Right cardiac atrium (tissue), 5 donors: ENCODE results near the gene NDUFA3. TPM values are rescaled to one million over a fixed set of nuclear protein-coding genes. Genes with fewer than 3 reads are reported as not detected.
"Not testable (repeated sequence)": the region's sequence is repeated elsewhere in the genome, so short reads cannot be mapped to it uniquely, and the experiment has no call there.

Experiments
- ATAC-seq, 2 donors: fragments of 200-7000 bp; cut with Tn5 transposase; one replicate each; pipeline versions ENCODE4 v1.8.0 to v1.9.1; 2020; ENCODE audit warnings: moderate library complexity in 2 of 2, mild to moderate bottlenecking in 1 of 2
- DNase-seq, 3 donors: peaks; one replicate each; pipeline ENCODE4 v3.0.0-alpha.2; 2020
- H3K27ac ChIP-seq: one replicate; pipeline ENCODE4 v1.5.1; 2013; ENCODE audit warnings: mild to moderate bottlenecking, low read length, control low read depth, moderate library complexity
- H3K27me3 ChIP-seq: one replicate; pipeline ENCODE4 v1.6.1; 2013; ENCODE audit not compliant: control insufficient read depth, insufficient read depth
- H3K4me1 ChIP-seq: one replicate; pipeline ENCODE4 v1.6.1; 2013; ENCODE audit warnings: low read length; ENCODE audit not compliant: control insufficient read depth, insufficient read depth
- H3K4me3 ChIP-seq: one replicate; pipeline ENCODE4 v1.5.1; 2013; ENCODE audit warnings: low read length, control low read depth
- H3K9me3 ChIP-seq: one replicate; pipeline ENCODE4 v1.6.1; 2013; ENCODE audit warnings: low read length; ENCODE audit not compliant: control insufficient read depth
- WGBS: extraction: QIAGEN DNeasy Blood & Tissue Kit; methylation state at CpG from one replicate; pipeline ENCODE4 v1.1.7; 2013; 5-methylcytosine and 5-hydroxymethylcytosine counted together
- intact Hi-C, 4 donors: fragments of 100-400 bp; cut with DNase I; formaldehyde crosslinking; loops; one replicate each; pipeline versions ENCODE4 v1.11.0 to v1.14.0; 2022 to 2023
- polyA plus RNA-seq: library from polyadenylated mRNA; stranded (reverse); fragments of 200-250 nt; gene quantifications from one replicate; pipeline ENCODE4 v1.2.3, GENCODE V29; 2013
- total RNA-seq, 4 donors: library from RNA; stranded (reverse); fragmentation: NEBNext Ultra II Directional; extraction: Animal tissue kit (Norgen Biotek cat#: 25700); gene quantifications; one replicate each; pipeline ENCODE4 v1.2.1, GENCODE V29; 2021
- donor health status: healthy with polysubstance abuse.
- donor health status: DM: no; HTN: yes; CAD: no.
- donor health status: DM: no; HTN: no; CAD: no.
- donor health status: DM: no; HTN: yes; CAD: no; lungs with severe emphysema.
- donor health status: DM: yes; HTN: yes; CAD: no.

Gene NDUFA3
- total and polyA plus RNA-seq, 5 donors, result 264 to 714 (median 395) TPM

DNA sequence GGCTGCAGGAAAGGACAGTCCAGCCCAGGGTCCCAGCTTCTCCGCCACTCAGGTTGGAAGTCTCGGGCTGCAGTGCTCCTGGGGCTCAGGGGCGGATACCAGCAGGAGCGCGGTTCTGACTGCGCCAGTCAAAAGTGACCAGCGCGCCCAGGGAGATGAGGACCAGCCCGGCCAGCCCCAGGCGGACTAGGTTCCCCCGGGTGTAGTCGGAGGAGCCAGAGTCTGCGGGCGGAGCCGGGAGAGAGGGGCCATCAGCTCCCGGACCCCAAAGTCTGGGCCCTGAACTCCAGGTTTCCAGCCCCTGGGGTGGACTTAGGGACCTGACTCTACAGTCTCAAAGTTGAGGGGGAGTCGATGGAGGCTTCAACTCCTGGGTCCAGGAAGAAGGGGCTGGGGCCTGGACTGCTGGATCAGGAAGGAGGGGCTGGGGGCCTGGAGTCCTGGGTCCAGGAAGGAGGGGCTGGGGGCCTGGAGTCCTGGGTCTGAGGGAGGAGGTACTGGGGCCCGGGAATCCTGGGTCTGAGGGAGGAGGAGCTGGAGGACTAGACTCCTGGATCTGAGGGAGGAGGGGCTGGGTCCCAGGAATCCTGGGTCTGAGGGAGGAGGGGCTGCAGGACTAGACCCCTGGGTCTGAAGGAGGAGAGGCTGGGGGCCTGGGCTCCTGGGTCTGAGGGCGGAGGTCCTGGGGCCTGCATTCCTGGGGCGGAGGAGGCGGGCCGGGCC lies 7.4 kb upstream of the NDUFA3 start:
- Histone ChIP-seq H3K4me1 (no peaks in the 10 kb centered on the region), H3K27me3 (no peaks in the 10 kb centered on the region), H3K27ac (no peak overlapping the region), H3K9me3 (no peaks in the 10 kb centered on the region), H3K4me3 (no peak overlapping the region)
- ATAC-seq (peak; percentile 9 to 27), DNase-seq (peak in 1 of 3 donors; percentile 57)
- intact Hi-C loops, result no loop called here
- 70% methylated on average over 22 of the region's 22 CpGs for WGBS

DNA sequence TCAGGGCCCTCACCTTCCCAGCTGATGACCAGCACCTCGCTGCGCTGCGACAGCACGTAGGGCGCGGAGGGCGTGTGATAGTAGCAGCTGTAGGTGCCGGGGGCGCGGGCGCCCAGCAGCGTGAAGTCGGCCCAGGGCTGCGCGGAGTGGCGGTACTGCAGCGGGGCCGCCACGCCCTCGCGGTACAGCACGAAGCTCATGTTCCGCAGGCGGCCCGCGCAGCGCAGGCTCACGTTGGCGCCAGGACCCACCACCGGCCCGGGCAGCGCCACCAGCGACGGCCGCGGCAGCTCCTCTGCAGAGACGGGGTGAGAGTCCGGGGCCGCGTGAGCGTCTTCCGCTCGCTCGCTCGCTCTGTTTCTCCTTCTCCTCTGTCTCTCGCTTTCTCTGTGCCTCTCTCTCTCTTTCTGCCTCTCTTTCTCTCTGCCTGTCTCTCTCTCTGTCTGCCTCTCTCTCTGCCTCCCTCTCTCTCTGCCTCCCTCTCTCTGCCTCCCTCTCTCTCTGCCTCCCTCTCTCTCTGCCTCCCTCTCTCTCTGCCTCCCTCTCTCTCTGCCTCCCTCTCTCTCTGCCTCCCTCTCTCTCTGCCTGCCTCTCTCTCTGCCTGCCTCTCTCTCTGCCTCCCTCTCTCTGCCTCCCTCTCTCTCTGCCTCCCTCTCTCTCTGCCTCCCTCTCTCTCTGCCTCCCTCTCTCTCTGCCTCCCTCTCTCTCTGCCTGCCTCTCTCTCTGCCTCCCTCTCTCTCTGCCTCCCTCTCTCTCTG lies 6.6 kb upstream of the NDUFA3 start:
- H3K4me3 ChIP-seq, H3K27ac ChIP-seq, intact Hi-C loops, H3K4me1 ChIP-seq, H3K27me3 ChIP-seq, H3K9me3 ChIP-seq: not testable (repeated sequence)
- peak; percentile 80 to 86 for ATAC-seq
- under 1% methylated on average over 46 of the region's 46 CpGs for WGBS
- DNase-seq, result peak; percentile 61 to 82 (median 77)

DNA sequence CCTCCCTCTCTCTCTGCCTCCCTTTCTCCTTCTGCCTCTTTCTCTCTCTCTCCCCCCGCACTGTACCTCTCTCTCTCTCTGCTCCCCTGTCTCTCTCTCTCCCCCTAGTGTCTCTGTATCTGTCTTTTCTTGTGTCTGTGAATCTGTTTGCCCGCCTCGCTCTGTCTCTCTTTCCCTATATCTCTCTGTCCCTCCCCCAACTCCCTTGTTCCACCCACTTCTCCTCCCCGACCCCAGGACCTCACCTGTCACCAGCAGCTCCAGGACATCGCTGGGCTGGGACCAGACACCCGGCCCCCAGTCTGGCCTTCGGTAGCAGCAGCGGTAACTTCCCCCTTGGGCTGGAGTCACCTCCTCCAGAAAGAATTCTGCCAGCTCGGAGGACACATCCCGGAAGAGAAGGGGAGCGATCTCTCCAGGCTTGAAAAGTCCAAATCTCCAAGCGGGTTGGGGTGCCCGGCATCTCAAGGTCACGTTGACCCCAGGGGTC lies 6.0 kb upstream of the NDUFA3 start:
- Histone ChIP-seq H3K27ac (no peak overlapping the region), H3K27me3 (no peaks in the 10 kb centered on the region), H3K4me3 (no peak overlapping the region), H3K9me3 (no peaks in the 10 kb centered on the region), H3K4me1 (no peaks in the 10 kb centered on the region)
- WGBS, result 7% methylated on average over 14 of the region's 14 CpGs
- DNase-seq (peak in 1 of 3 donors; percentile 58), ATAC-seq (peak in 1 of 2 donors; percentile 51)
- intact Hi-C loops, result no loop called here

DNA sequence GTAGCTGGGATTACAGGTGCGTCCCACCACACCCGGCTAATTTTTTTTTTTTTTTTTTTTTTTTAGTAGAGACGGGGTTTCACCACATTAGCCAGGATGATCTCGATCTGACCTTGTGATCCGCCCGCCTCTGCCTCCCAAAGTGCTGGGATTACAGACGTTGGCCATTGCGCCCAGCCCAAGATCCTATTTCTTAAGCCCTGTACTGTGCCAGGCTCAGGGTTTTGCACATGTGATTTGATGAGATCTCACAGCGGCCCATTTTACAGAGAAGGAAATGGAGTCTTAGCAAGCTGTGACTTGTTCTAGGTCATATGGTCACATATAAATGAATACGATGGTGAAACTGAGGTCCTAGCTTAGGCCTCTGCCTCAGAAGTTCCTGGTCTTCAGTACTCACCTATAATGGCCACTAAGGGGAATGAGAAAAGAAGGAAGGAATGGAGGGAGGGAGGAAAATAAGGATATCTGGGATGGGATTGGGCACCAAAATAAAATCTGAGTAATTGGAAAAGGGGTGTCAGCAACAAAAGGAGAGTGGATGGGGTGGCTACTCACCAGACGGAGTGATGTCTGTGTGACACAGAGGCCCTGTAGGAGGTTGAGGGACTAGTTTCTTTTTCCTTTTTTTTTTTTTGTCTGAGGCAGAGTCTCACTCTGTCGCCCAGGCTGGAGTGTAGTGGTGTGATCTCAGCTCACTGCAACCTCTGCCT lies 3.3 kb upstream of the NDUFA3 start:
- Histone ChIP-seq H3K4me3 (no peak overlapping the region), H3K27me3 (no peaks in the 10 kb centered on the region), H3K4me1 (no peaks in the 10 kb centered on the region), H3K27ac (no peak overlapping the region), H3K9me3 (no peaks in the 10 kb centered on the region)
- no peak for DNase-seq
- ATAC-seq, result no peak
- WGBS, result 82% methylated on average over 12 of the region's 12 CpGs
- intact Hi-C loops, result no loop called here

DNA sequence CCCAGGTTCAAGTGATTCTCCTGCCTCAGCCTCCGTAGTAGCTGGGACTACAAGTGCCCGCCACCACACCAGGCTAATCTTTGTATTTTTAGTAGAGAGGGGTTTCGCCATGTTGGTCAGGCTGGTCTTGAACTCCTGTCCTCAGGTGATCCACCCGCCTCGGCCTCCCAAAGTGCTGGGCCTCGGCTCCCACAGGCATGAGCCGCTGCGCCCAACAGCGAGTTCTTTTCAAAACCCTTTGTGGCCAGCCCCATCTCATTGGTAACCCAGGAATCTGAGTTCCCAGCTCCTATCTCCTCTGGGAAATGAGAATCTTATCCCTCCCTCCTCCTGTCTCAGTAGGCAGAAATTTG lies 2.8 kb upstream of the NDUFA3 start:
- ATAC-seq, DNase-seq, H3K27me3 ChIP-seq, H3K9me3 ChIP-seq, H3K4me3 ChIP-seq, intact Hi-C loops, H3K4me1 ChIP-seq, H3K27ac ChIP-seq: not testable (repeated sequence)
- WGBS, result 83% methylated on average over 9 of the region's 9 CpGs

DNA sequence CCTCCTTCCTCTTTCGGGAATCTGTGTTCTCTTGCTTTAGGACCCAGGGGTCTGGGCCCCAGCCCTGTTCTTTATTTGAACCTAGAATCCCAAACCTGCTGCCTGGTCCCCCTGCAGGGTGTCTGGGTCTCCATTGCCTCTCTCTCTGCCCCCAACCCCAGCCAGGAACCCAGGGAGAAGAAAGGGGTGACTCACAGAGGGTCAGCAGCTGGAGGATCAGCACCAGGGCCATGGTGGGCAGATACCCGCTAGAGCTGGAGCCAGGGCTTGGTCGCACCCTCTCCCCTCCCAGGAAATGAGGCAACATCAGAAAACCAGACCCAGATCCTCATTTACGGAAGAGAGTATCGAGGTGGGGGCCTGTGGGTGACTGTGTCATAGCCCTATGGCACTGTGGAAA lies 2.1 kb upstream of the NDUFA3 start, which contains the start of gene OSCAR:
OSCAR (minus strand) TSS at position 243 of the 400 bp plus-strand sequence; CDS start at position 232, 11 bp downstream.
- intact Hi-C loops, result no loop called here
- no peaks in the 10 kb centered on the region for H3K27me3 ChIP-seq
- DNase-seq (peak in 2 of 3 donors; percentile 61 to 64), ATAC-seq (no peak)
- no peak within 1 kb of the TSS for H3K4me3 ChIP-seq
- 36% methylated on average over 5 of the region's 5 CpGs for WGBS
- H3K4me1 ChIP-seq, result no peaks in the 10 kb centered on the region
- H3K9me3 ChIP-seq, result no peaks in the 10 kb centered on the region
- H3K27ac ChIP-seq, result no peak within 1 kb of the TSS

DNA sequence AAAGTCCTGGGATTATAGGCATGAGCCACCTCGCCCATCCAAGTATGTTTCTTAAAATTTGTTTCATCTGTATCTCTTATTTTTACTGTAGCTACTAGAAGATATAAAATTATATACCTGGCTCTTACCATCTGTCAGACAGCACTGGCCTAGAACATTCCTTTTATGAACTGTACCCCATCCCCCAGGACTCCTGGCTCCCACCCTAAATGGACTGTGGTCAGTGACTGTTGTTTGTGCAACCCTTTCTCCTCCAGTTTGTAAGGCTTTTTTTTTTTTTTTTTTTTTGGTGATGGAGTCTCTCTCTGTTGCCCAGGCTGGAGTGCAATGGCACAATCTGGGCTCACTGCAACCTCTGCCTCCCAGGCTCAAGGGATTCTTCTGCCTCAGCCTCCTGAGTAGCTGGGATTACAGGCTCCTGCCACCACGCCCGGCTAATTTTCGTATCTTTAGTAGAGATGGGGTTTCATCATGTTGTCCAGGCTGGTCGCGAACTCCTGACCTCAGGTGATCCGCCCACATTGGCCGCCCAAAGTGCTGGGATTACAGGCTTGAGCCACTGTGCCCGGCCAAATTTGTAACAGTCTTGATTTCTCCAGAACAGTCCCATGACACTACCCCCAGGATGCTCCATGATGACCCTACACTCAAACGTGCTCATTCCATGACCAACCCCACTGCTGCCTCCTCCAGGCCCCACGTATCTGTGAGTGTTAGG lies 2.5 kb downstream of the NDUFA3 start:
- 90% methylated on average over 11 of the region's 11 CpGs for WGBS
- ATAC-seq (no peak), DNase-seq (no peak)
- Histone ChIP-seq H3K27me3 (no peaks in the 10 kb centered on the region), H3K4me3 (no peak overlapping the region), H3K9me3 (no peaks in the 10 kb centered on the region), H3K4me1 (no peaks in the 10 kb centered on the region), H3K27ac (no peak overlapping the region)
- intact Hi-C loops, result no loop called here

DNA sequence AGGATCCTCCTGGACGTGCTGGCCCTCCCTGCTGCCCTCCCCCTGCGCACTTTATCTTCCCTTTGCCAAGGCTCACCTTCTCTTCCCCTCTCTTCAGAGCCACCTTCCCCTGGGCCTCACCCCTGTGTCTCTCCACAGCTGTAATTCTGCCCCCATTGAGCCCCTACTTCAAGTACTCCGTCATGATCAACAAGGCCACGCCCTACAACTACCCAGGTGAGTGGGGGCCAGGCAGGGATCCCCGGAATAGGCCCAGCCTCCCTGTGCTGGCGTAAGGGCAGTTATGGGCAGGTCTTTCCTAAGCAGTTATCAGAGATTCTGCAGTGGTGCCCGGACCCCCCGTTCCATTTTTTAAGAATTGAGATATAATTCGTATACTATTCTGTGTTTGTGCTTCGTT lies 3.1 kb downstream of the NDUFA3 start:
- 92% methylated on average over 10 of the region's 10 CpGs for WGBS
- H3K9me3 ChIP-seq, result no peaks in the 10 kb centered on the region
- no peaks in the 10 kb centered on the region for H3K27me3 ChIP-seq
- ATAC-seq (no peak), DNase-seq (no peak)
- no peak overlapping the region for H3K27ac ChIP-seq
- no peak overlapping the region for H3K4me3 ChIP-seq
- intact Hi-C loops, result no loop called here
- no peaks in the 10 kb centered on the region for H3K4me1 ChIP-seq

DNA sequence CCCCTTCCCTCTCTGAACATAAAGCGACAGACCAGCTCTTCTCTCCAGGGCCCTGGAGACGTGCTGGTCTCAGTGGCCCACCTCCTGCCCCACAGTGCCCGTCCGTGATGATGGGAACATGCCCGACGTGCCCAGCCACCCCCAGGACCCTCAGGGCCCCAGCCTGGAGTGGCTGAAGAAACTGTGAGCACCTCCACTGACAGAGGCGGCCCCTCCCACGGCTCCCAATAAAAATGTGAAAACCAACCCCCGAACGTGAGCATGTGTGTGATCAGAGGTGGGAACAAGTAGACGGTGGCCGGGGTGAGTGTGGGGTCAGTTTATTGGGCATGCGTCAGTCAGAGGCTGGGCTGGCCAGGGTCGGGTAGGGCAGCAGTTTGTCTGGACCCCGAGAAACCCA lies 4.1 kb downstream of the NDUFA3 start:
- Histone ChIP-seq H3K4me3 (no peak overlapping the region), H3K27ac (no peak overlapping the region), H3K4me1 (no peaks in the 10 kb centered on the region), H3K27me3 (no peaks in the 10 kb centered on the region), H3K9me3 (no peaks in the 10 kb centered on the region)
- intact Hi-C loops, result no loop called here
- ATAC-seq (no peak), DNase-seq (no peak)
- WGBS, result 72% methylated on average over 15 of the region's 15 CpGs

DNA sequence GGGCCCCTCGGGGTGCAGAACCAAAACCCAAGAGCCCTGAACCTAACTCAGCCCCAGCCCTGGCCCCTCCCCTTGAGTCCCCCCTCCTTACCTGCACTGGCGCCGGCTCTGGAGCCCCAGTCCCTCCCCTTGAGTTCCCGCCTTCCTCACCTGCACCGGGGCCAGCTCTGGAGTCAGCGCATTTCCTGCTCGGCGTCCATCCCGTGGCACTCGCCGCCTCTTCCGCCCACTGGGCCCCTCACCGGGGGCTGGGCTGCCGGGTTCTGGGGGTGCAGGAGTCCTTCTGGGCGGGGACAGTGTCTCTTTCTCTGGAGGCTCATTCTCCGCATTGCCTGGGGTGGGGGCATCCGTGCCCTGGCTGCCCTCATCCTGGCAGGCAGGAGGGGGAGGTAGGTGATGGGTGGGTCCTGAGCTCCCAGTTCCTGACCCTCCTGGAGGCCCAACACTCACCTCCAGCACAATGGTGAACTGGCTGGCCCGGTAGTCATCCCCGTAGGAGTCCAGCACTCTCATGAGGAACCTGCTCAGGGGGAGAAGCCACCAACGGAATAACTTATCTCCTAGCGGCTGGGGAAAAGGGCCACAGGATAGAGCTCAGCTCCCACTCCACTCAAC lies 5.3 kb downstream of the NDUFA3 start:
- WGBS, result 77% methylated on average over 21 of the region's 21 CpGs
- intact Hi-C loops, result no loop called here
- no peak overlapping the region for H3K27ac ChIP-seq
- H3K27me3 ChIP-seq, result no peaks in the 10 kb centered on the region
- ATAC-seq (no peak), DNase-seq (no peak)
- H3K9me3 ChIP-seq, result no peaks in the 10 kb centered on the region
- no peak overlapping the region for H3K4me3 ChIP-seq
- H3K4me1 ChIP-seq, result no peaks in the 10 kb centered on the region
